Panc1 (cell line): ENCODE data around the gene PABPN1L. TPM values are rescaled to one million over a fixed set of nuclear protein-coding genes. Genes with fewer than 3 reads are reported as not detected.

ENCODE experiments used
- ATAC-seq: fragments of 200-7000 bp; cut with Tn5 transposase; 2 replicates; pipeline ENCODE4 v1.9.1; 2020; ENCODE audit warnings: mild to moderate bottlenecking, moderate library complexity
- BruUV-seq: library from RNA; stranded (reverse); fragments of 400-500 nt; replicated peaks from 2 replicates; lab custom pipeline; 2021; lab: Mats Ljungman, UMichigan
- CTCF ChIA-PET: fragments of 300-600 bp; sonication (Branson Sonifier 250); formaldehyde crosslinking; loops from one replicate; lab custom pipeline; 2022; ENCODE audit warnings: antibody characterized with exemption; lab: Charles Lee
- POLR2A ChIA-PET: fragments of 300-600 bp; sonication (Branson Sonifier 250); formaldehyde crosslinking; loops from one replicate; lab custom pipeline; 2022; ENCODE audit warnings: antibody characterized with exemption; lab: Charles Lee
- DNase-seq: peaks from one replicate; pipeline ENCODE4 v3.0.0-alpha.2; 2010; ENCODE audit warnings: low read depth, low spot score
- H3K27ac ChIP-seq: 2 replicates; pipeline ENCODE4 v1.5.1; 2011; ENCODE audit warnings: mild to moderate bottlenecking, low read length, inconsistent platforms
- H3K27me3 ChIP-seq: fragments of 200-500 bp; sonication (Bioruptor generic); 2 replicates; pipeline ENCODE4 v1.6.0; 2014; ENCODE audit warnings: low read length, inconsistent platforms; ENCODE audit not compliant: control insufficient read depth, insufficient read depth
- H3K36me3 ChIP-seq: fragments of 200-500 bp; sonication (Bioruptor generic); 2 replicates; pipeline ENCODE4 v1.5.1; 2014; ENCODE audit warnings: inconsistent platforms, mild to moderate bottlenecking, low read length, moderate library complexity; ENCODE audit not compliant: control insufficient read depth, insufficient read depth
- H3K4me1 ChIP-seq: 2 replicates; pipeline ENCODE4 v1.5.1; 2011; ENCODE audit warnings: inconsistent platforms, mild to moderate bottlenecking, low read length, moderate library complexity; ENCODE audit not compliant: control insufficient read depth, insufficient read depth
- H3K4me3 ChIP-seq, 2 experiments: 2 replicates each; pipeline ENCODE4 v1.5.1; 2011 to 2012; ENCODE audit warnings: low read depth in 2 of 2, low read length in 2 of 2, mild to moderate bottlenecking in 2 of 2, inconsistent platforms in 1 of 2, moderate library complexity in 1 of 2
- H3K9me3 ChIP-seq: fragments of 200-500 bp; sonication (Bioruptor generic); 2 replicates; pipeline ENCODE4 v1.5.1; 2014; ENCODE audit warnings: low read depth, mild to moderate bottlenecking, inconsistent platforms, low read length, moderate library complexity; ENCODE audit not compliant: control insufficient read depth, insufficient read depth
- CTCF ChIP-seq: fragments of 450-650 bp; IDR thresholded peaks from 2 replicates; pipeline ENCODE4 v1.5.1; 2017; ENCODE audit warnings: mild to moderate bottlenecking
- POLR2AphosphoS5 ChIP-seq: IDR thresholded peaks from 2 replicates; pipeline ENCODE4 v1.6.1; 2012; ENCODE audit warnings: mild to moderate bottlenecking, low read depth, low read length, moderate library complexity
- REST ChIP-seq, 2 experiments: IDR thresholded peaks; 2 replicates each; pipeline ENCODE4 v1.6.1; 2011 to 2012; ENCODE audit warnings: low read depth in 2 of 2, control low read depth in 1 of 2, low read length in 1 of 2, mild to moderate bottlenecking in 1 of 2, moderate library complexity in 1 of 2; ENCODE audit not compliant: insufficient read depth in 1 of 2
- SIN3A ChIP-seq: IDR thresholded peaks from 2 replicates; pipeline ENCODE4 v1.6.1; 2012; ENCODE audit warnings: low read depth, mild to moderate bottlenecking, low read length, moderate library complexity, borderline replicate concordance; ENCODE audit not compliant: insufficient read depth
- TCF7L2 ChIP-seq: IDR thresholded peaks from 2 replicates; pipeline ENCODE4 v1.6.1; 2011; ENCODE audit warnings: mild to moderate bottlenecking, low read depth, low read length, inconsistent platforms
- in situ Hi-C: cut with HindIII; loops from 2 replicates; pipeline ENCODE4 v1.10.0; 2016; ENCODE audit warnings: low sequenced_read_pairs, low pct_unique_long_range_greater_than_20kb
- intact Hi-C: fragments of 100-400 bp; cut with micrococcal nuclease; formaldehyde crosslinking; loops from one replicate; pipeline ENCODE4 v1.10.0; 2022; ENCODE audit not compliant: unreplicated experiment
- total RNA-seq: library from RNA; stranded (reverse); gene quantifications from one replicate; pipeline ENCODE4 v1.2.1, GENCODE V29; 2021; ENCODE audit not compliant: unreplicated experiment

The PABPN1L gene
- total RNA-seq, 1 experiment from 2014 or later: not detected

- Histone ChIP-seq H3K4me3 (no peak overlapping the region), H3K27me3 (no peaks in the 10 kb centered on the region), H3K27ac (no peak overlapping the region), H3K36me3 (peaks cover 2% of the 10 kb centered on the region; the same call in 1 of the 2 replicates), H3K4me1 (no peaks in the 10 kb centered on the region), H3K9me3 (no peaks in the 10 kb centered on the region)
- CTCF ChIA-PET: no interaction called here
- POLR2A ChIA-PET: no interaction called here
- no peak for TF ChIP-seq REST (IDR thresholded peaks at IDR 0.05; ENCODE audit: insufficient read depth in 1 of 2, low read depth in 2 of 2, low read length in 1 of 2)
- TF ChIP-seq POLR2AphosphoS5: no peak
- TF ChIP-seq TCF7L2: no peak
- TF ChIP-seq CTCF: no peak
- TF ChIP-seq SIN3A: no peak
- ATAC-seq (no peak), DNase-seq (no peak)
- intact Hi-C loops (no loop called here), in situ Hi-C loops (no loop called here)
- BruUV-seq: no TSS peak
These were observed 28.7 kb downstream of the PABPN1L start for GRCh38 chr16:88837806-88838205.

- Histone ChIP-seq H3K4me3 (no peak overlapping the region), H3K9me3 (no peaks in the 10 kb centered on the region), H3K27me3 (no peaks in the 10 kb centered on the region), H3K27ac (no peak overlapping the region), H3K36me3 (peaks cover 2% of the 10 kb centered on the region; the same call in 1 of the 2 replicates), H3K4me1 (no peaks in the 10 kb centered on the region)
- no TSS peak for BruUV-seq
- POLR2A ChIA-PET: no interaction called here
- intact Hi-C loops (no loop called here), in situ Hi-C loops (no loop called here)
- TF ChIP-seq CTCF (no peak), POLR2AphosphoS5 (no peak), TCF7L2 (no peak), SIN3A (no peak)
- ATAC-seq: no peak
- CTCF ChIA-PET: no interaction called here
- no peak for DNase-seq
These were observed 29.7 kb downstream of the PABPN1L start for GRCh38 chr16:88836791-88837190.
